Measurements from ENCODE around the gene FGFBP2. TPM values are rescaled to one million over a fixed set of nuclear protein-coding genes. Genes with fewer than 3 reads are reported as not detected.

Gene FGFBP2
- total and polyA plus RNA-seq, 2 donors from 2014 or later, result 0.72 TPM; not detected in 1

DNA sequence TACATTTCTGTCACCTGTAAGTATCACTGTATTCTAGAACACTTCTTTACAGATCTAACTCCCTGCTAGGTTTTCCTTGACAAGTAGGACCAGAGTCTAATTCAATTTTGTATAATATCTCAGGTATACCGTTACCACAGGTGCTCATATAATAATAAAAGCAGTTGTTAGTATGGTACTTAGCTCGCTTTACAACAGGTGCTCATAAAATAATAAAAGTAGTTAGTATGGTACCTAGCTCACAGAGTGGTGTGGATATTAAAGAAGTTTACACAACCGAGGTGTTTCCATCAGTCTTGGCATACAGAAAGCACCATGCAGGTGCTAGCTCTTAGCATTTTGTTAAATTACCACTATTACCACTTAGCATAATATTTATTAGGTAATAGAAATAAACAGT lies 32.9 kb upstream of the FGFBP2 start:
- intact Hi-C loops (cut with DNase I), result no loop called here
- Histone ChIP-seq H3K27me3 (ENCODE audit: control insufficient read depth, insufficient read depth, low read length) (no peaks in the 10 kb centered on the region), H3K4me3 (ENCODE audit: low read length in 3 of 3) (no peak overlapping the region), H3K4me1 (ENCODE audit: control insufficient read depth in 2 of 3, insufficient read depth in 2 of 3, low read depth in 1 of 3, low read length in 3 of 3) (no peaks in the 10 kb centered on the region), H3K9ac (ENCODE audit: low read length in 3 of 3) (no peak overlapping the region), H3K36me3 (ENCODE audit: control insufficient read depth in 2 of 3, insufficient read depth in 3 of 3, low read length in 3 of 3) (no peaks in the 10 kb centered on the region), H3K9me3 (ENCODE audit: control insufficient read depth in 2 of 3, insufficient read depth in 1 of 3, low read length in 3 of 3) (no peaks in the 10 kb centered on the region), H3K27ac (ENCODE audit: low read depth in 2 of 2, low read length in 2 of 2) (no peak overlapping the region)
- DNase-seq, result no peak
- no peak for FAIRE-seq
- TF ChIP-seq, protein P1, sequence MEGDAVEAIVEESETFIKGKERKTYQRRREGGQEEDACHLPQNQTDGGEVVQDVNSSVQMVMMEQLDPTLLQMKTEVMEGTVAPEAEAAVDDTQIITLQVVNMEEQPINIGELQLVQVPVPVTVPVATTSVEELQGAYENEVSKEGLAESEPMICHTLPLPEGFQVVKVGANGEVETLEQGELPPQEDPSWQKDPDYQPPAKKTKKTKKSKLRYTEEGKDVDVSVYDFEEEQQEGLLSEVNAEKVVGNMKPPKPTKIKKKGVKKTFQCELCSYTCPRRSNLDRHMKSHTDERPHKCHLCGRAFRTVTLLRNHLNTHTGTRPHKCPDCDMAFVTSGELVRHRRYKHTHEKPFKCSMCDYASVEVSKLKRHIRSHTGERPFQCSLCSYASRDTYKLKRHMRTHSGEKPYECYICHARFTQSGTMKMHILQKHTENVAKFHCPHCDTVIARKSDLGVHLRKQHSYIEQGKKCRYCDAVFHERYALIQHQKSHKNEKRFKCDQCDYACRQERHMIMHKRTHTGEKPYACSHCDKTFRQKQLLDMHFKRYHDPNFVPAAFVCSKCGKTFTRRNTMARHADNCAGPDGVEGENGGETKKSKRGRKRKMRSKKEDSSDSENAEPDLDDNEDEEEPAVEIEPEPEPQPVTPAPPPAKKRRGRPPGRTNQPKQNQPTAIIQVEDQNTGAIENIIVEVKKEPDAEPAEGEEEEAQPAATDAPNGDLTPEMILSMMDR (IDR thresholded peaks at IDR 0.05; ENCODE audit: borderline replicate concordance, extremely low read depth, insufficient read depth), result no peak

- Histone ChIP-seq H3K27me3 (ENCODE audit: control insufficient read depth, insufficient read depth, low read length) (no peaks in the 10 kb centered on the region), H3K36me3 (ENCODE audit: control insufficient read depth in 2 of 3, insufficient read depth in 3 of 3, low read length in 3 of 3) (no peaks in the 10 kb centered on the region), H3K4me3 (ENCODE audit: low read length in 3 of 3) (no peak overlapping the region), H3K9me3 (ENCODE audit: control insufficient read depth in 2 of 3, insufficient read depth in 1 of 3, low read length in 3 of 3) (no peaks in the 10 kb centered on the region), H3K9ac (ENCODE audit: low read length in 3 of 3) (no peak overlapping the region), H3K4me1 (ENCODE audit: control insufficient read depth in 2 of 3, insufficient read depth in 2 of 3, low read depth in 1 of 3, low read length in 3 of 3) (no peaks in the 10 kb centered on the region), H3K27ac (ENCODE audit: low read depth in 2 of 2, low read length in 2 of 2) (no peak overlapping the region)
- DNase-seq (no peak), FAIRE-seq (no peak)
- TF ChIP-seq, protein P1 (IDR thresholded peaks at IDR 0.05; ENCODE audit: borderline replicate concordance, extremely low read depth, insufficient read depth), result no peak
- intact Hi-C loops (cut with DNase I), result no loop called here
These were observed 29.2 kb upstream of the FGFBP2 start for GRCh38 chr4:15992167-15992485.

DNA sequence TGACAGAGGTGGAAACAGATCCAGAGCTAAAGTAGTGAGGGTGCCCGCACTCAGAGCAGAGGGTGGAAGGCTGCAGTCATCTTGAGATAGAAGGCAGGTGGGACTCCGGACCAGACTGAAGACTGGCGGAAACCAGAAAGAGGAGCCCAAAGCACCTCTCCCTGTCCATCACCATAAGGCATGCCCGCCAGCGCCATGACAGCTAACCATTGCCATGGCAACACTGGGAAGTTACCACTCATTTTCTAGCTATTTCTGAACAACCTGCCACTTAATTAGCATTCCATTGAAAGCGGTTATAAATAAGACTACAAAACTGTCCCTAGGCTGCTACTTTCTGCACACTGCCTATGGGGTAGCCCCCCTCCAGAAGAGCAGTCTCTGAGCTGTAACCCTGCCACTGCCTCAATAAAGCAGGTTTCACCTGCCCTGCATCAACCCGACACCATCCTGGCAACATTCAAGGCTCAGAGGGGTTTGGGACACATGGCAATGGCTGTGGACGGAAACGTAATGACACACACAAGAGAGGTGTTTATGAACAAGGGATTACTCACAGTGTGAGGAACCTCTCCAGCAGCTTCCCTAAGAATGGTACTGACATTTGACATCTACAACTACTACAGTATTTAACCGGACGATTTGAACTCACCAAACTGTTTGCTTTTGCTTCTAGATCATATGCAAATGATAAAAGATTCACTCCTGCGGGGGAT lies 27.8 kb upstream of the FGFBP2 start:
- H3K4me3 ChIP-seq (ENCODE audit: low read length in 3 of 3), result no peak overlapping the region
- TF ChIP-seq, protein P1 (IDR thresholded peaks at IDR 0.05; ENCODE audit: borderline replicate concordance, extremely low read depth, insufficient read depth), result no peak
- H3K4me1 ChIP-seq (ENCODE audit: control insufficient read depth in 2 of 3, insufficient read depth in 2 of 3, low read depth in 1 of 3, low read length in 3 of 3), result no peaks in the 10 kb centered on the region
- FAIRE-seq, result no peak
- H3K9ac ChIP-seq (ENCODE audit: low read length in 3 of 3), result no peak overlapping the region
- no peaks in the 10 kb centered on the region for H3K27me3 ChIP-seq (ENCODE audit: control insufficient read depth, insufficient read depth, low read length)
- H3K36me3 ChIP-seq (ENCODE audit: control insufficient read depth in 2 of 3, insufficient read depth in 3 of 3, low read length in 3 of 3), result no peaks in the 10 kb centered on the region
- no peak overlapping the region for H3K27ac ChIP-seq (ENCODE audit: low read depth in 2 of 2, low read length in 2 of 2)
- no peaks in the 10 kb centered on the region for H3K9me3 ChIP-seq (ENCODE audit: control insufficient read depth in 2 of 3, insufficient read depth in 1 of 3, low read length in 3 of 3)
- intact Hi-C loops (cut with DNase I), result no loop called here
- no peak for DNase-seq

- no peaks in the 10 kb centered on the region for H3K27me3 ChIP-seq (ENCODE audit: control insufficient read depth, insufficient read depth, low read length)
- H3K36me3 ChIP-seq (ENCODE audit: control insufficient read depth in 2 of 3, insufficient read depth in 3 of 3, low read length in 3 of 3), result no peaks in the 10 kb centered on the region
- intact Hi-C loops (cut with DNase I), result no loop called here
- FAIRE-seq (no peak), DNase-seq (no peak)
- no peak overlapping the region for H3K4me3 ChIP-seq (ENCODE audit: low read length in 3 of 3)
- H3K27ac ChIP-seq (ENCODE audit: low read depth in 2 of 2, low read length in 2 of 2), result no peak overlapping the region
- no peak overlapping the region for H3K9ac ChIP-seq (ENCODE audit: low read length in 3 of 3)
- TF ChIP-seq, protein P1 (IDR thresholded peaks at IDR 0.05; ENCODE audit: borderline replicate concordance, extremely low read depth, insufficient read depth), result no peak
- no peaks in the 10 kb centered on the region for H3K9me3 ChIP-seq (ENCODE audit: control insufficient read depth in 2 of 3, insufficient read depth in 1 of 3, low read length in 3 of 3)
- no peaks in the 10 kb centered on the region for H3K4me1 ChIP-seq (ENCODE audit: control insufficient read depth in 2 of 3, insufficient read depth in 2 of 3, low read depth in 1 of 3, low read length in 3 of 3)
These were observed 26.4 kb upstream of the FGFBP2 start for GRCh38 chr4:15989424-15989823.
